ENCODE results near the gene MLH1.

GRCh38 chr3:37028329-37028728, 35.0 kb downstream of the MLH1 start:
- no peak for TF ChIP-seq CTCF (conservative IDR thresholded peaks at IDR 0.05; ENCODE audit: low read depth, low read length)
- TF ChIP-seq EZH2 (IDR thresholded peaks at IDR 0.05; ENCODE audit: low read length, unreplicated experiment) = no peak

Measured in PC-3 (cell line).